ENCODE data around the gene LIMS2. TPM values are rescaled to one million over a fixed set of nuclear protein-coding genes. Genes with fewer than 3 reads are reported as not detected.

Gene LIMS2
- total RNA-seq, 2 experiments from 2014 or later: 1.6 to 24.9 TPM

- no peaks in the 10 kb centered on the region for H3K9me2 ChIP-seq (ENCODE audit: insufficient read depth, low read length)
- ChIA-PET POLR2A (interaction anchor here (0.8 kb wide), 1 partner anchor 9 kb away, joined by 3 read pairs; no protein-coding TSS in a partner anchor), CTCF (ENCODE audit: unreplicated experiment) (no interaction called here)
- intact Hi-C loops (cut with micrococcal nuclease; ENCODE audit: unreplicated experiment): no loop called here
- no TSS peak for BruUV-seq (replicated peaks)
- H2AFZ ChIP-seq (ENCODE audit: low read length): no peak overlapping the region
- H3K4me2 ChIP-seq (ENCODE audit: low read length): no peak overlapping the region
- H3K36me3 ChIP-seq (ENCODE audit: insufficient read depth, low read length): no peaks in the 10 kb centered on the region
- no peak overlapping the region for H3K27ac ChIP-seq (ENCODE audit: low read depth, low read length, poor library complexity, severe bottlenecking)
- no peaks in the 10 kb centered on the region for H3K9me3 ChIP-seq (ENCODE audit: low read length)
- no peak for DNase-seq (ENCODE audit: low spot score)
- TF ChIP-seq CTCF (conservative IDR thresholded peaks at IDR 0.05; ENCODE audit: low read length) (no peak), EZH2phosphoT487 (IDR thresholded peaks at IDR 0.05; ENCODE audit: borderline replicate concordance, low read depth, low read length) (no peak)
- no peaks in the 10 kb centered on the region for H3K79me2 ChIP-seq (ENCODE audit: insufficient read depth, low read depth, low read length)
- no peaks in the 10 kb centered on the region for H4K20me1 ChIP-seq (ENCODE audit: insufficient read depth, low read length)
- H3K4me1 ChIP-seq (ENCODE audit: insufficient read depth, low read length, poor library complexity, severe bottlenecking): no peaks in the 10 kb centered on the region
- no peak overlapping the region for H3K4me3 ChIP-seq (ENCODE audit: low read depth, low read length, poor library complexity, severe bottlenecking)
Observed at GRCh38 chr2:127634066-127634617, 41.2 kb downstream of the LIMS2 start.

- no peaks in the 10 kb centered on the region for H3K79me2 ChIP-seq (ENCODE audit: insufficient read depth, low read depth, low read length)
- no peaks in the 10 kb centered on the region for H3K36me3 ChIP-seq (ENCODE audit: insufficient read depth, low read length)
- H3K27ac ChIP-seq (ENCODE audit: low read depth, low read length, poor library complexity, severe bottlenecking): no peak overlapping the region
- no peak for DNase-seq (ENCODE audit: low spot score)
- no peaks in the 10 kb centered on the region for H4K20me1 ChIP-seq (ENCODE audit: insufficient read depth, low read length)
- no peaks in the 10 kb centered on the region for H3K4me1 ChIP-seq (ENCODE audit: insufficient read depth, low read length, poor library complexity, severe bottlenecking)
- no peak overlapping the region for H3K4me2 ChIP-seq (ENCODE audit: low read length)
- ChIA-PET CTCF (ENCODE audit: unreplicated experiment) (no interaction called here), POLR2A (interaction anchor here (0.8 kb wide), 1 partner anchor 8 kb away, joined by 3 read pairs; no protein-coding TSS in a partner anchor)
- no TSS peak for BruUV-seq (replicated peaks)
- TF ChIP-seq EZH2phosphoT487 (IDR thresholded peaks at IDR 0.05; ENCODE audit: borderline replicate concordance, low read depth, low read length) (no peak), CTCF (conservative IDR thresholded peaks at IDR 0.05; ENCODE audit: low read length) (no peak)
- no peaks in the 10 kb centered on the region for H3K9me2 ChIP-seq (ENCODE audit: insufficient read depth, low read length)
- no peak overlapping the region for H2AFZ ChIP-seq (ENCODE audit: low read length)
- intact Hi-C loops (cut with micrococcal nuclease; ENCODE audit: unreplicated experiment): no loop called here
- no peak overlapping the region for H3K4me3 ChIP-seq (ENCODE audit: low read depth, low read length, poor library complexity, severe bottlenecking)
- no peaks in the 10 kb centered on the region for H3K9me3 ChIP-seq (ENCODE audit: low read length)
Observed at GRCh38 chr2:127633556-127634065, 41.7 kb downstream of the LIMS2 start.
